Measurements from ENCODE around the gene GALNT17.

DNA sequence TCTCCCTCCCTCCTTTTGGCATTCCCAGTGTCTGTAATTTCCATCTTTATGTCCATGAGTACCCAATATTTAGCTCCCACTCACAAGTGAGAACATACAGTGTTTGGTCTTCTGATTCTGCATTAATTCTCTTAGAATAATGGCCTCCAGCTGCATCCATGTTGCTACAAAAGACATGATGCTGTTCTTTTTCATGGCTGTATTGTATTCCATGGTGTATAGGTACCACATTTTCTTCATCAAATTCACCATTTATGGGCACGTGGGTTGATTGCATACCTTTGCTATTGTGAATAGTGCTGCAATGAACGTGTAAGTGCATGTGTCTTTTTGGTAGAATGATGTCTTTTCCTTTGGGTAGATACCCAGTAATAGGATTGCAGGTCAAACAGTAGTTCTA lies 576.8 kb downstream of the GALNT17 start:
- TF ChIP-seq, protein P1, sequence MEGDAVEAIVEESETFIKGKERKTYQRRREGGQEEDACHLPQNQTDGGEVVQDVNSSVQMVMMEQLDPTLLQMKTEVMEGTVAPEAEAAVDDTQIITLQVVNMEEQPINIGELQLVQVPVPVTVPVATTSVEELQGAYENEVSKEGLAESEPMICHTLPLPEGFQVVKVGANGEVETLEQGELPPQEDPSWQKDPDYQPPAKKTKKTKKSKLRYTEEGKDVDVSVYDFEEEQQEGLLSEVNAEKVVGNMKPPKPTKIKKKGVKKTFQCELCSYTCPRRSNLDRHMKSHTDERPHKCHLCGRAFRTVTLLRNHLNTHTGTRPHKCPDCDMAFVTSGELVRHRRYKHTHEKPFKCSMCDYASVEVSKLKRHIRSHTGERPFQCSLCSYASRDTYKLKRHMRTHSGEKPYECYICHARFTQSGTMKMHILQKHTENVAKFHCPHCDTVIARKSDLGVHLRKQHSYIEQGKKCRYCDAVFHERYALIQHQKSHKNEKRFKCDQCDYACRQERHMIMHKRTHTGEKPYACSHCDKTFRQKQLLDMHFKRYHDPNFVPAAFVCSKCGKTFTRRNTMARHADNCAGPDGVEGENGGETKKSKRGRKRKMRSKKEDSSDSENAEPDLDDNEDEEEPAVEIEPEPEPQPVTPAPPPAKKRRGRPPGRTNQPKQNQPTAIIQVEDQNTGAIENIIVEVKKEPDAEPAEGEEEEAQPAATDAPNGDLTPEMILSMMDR (IDR thresholded peaks at IDR 0.05; ENCODE audit: low read depth, low read length) = no peak
- TF ChIP-seq EZH2phosphoT487 (IDR thresholded peaks at IDR 0.05; ENCODE audit: low read depth) = no peak
